Common myeloid progenitor, CD34-positive (primary cell): ENCODE results near the gene NUDT13.

Experiments used
- CTCF ChIA-PET: fragments of 350-600 bp; sonication (Branson Sonifier 250); formaldehyde crosslinking; loops from one replicate; lab custom pipeline; 2021; ENCODE audit warnings: antibody characterized with exemption; lab: Charles Lee
- POLR2A ChIA-PET: fragments of 350-600 bp; sonication (Branson Sonifier 250); formaldehyde crosslinking; loops from one replicate; lab custom pipeline; 2021; ENCODE audit warnings: antibody characterized with exemption; lab: Charles Lee
- DNase-seq, 3 donors: peaks; one replicate each; pipeline versions ENCODE4 v3.0.0 to v3.0.0-alpha.2; 2013
- H3K27ac ChIP-seq, 2 experiments: 1 replicate in 1 of 2; 2 replicates in 1 of 2; pipeline ENCODE4 v1.7.0; 2013; ENCODE audit warnings: inconsistent platforms in 2 of 2, low read length in 2 of 2, mild to moderate bottlenecking in 2 of 2, low read depth in 1 of 2, moderate library complexity in 1 of 2; ENCODE audit not compliant: severe bottlenecking in 2 of 2, insufficient read depth in 1 of 2, poor library complexity in 1 of 2
- H3K27me3 ChIP-seq, 5 experiments: replicated peaks in 2 of 5; 1 replicate in 3 of 5; 2 replicates in 2 of 5; pipeline versions ENCODE4 v1.6.1 to v1.7.0; 2013; ENCODE audit warnings: low read length in 4 of 5, mild to moderate bottlenecking in 2 of 5, moderate library complexity in 2 of 5, inconsistent platforms in 1 of 5; ENCODE audit not compliant: insufficient read depth in 5 of 5, control insufficient read depth in 4 of 5
- H3K36me3 ChIP-seq, 4 experiments: 1 replicate in 2 of 4; 2 replicates in 2 of 4; pipeline versions ENCODE4 v1.6.1 to v1.7.0; 2013; ENCODE audit warnings: low read length in 3 of 4, control low read depth in 1 of 4, mild to moderate bottlenecking in 1 of 4; ENCODE audit not compliant: control insufficient read depth in 4 of 4, insufficient read depth in 4 of 4
- H3K4me1 ChIP-seq, 4 experiments: 1 replicate in 3 of 4; 2 replicates in 1 of 4; pipeline versions ENCODE4 v1.6.1 to v1.7.1; 2013; ENCODE audit warnings: low read length in 3 of 4, mild to moderate bottlenecking in 3 of 4, control low read depth in 1 of 4, inconsistent platforms in 1 of 4, moderate library complexity in 1 of 4; ENCODE audit not compliant: control insufficient read depth in 4 of 4, insufficient read depth in 4 of 4; ENCODE audit errors: control extremely low read depth in 1 of 4
- H3K4me3 ChIP-seq, 7 experiments: 1 replicate in 4 of 7; 2 replicates in 3 of 7; pipeline versions ENCODE4 v1.5.1 to v1.7.0; 2013; ENCODE audit warnings: mild to moderate bottlenecking in 7 of 7, low read length in 6 of 7, moderate library complexity in 6 of 7, inconsistent platforms in 2 of 7, low read depth in 2 of 7, control low read depth in 1 of 7; ENCODE audit not compliant: insufficient read depth in 4 of 7, control insufficient read depth in 1 of 7; ENCODE audit errors: extremely low read depth in 1 of 7
- H3K9me3 ChIP-seq, 5 experiments: 1 replicate in 4 of 5; 2 replicates in 1 of 5; pipeline versions ENCODE4 v1.6.1 to v1.7.1; 2013; ENCODE audit warnings: low read length in 4 of 5, mild to moderate bottlenecking in 2 of 5, inconsistent platforms in 1 of 5, low read depth in 1 of 5, moderate library complexity in 1 of 5; ENCODE audit not compliant: control insufficient read depth in 4 of 5, insufficient read depth in 2 of 5; ENCODE audit errors: control extremely low read depth in 1 of 5
- WGBS: methylation state at CpG from one replicate; pipeline ENCODE4 v1.1.5; 2013; ENCODE audit not compliant: insufficient coverage; 5-methylcytosine and 5-hydroxymethylcytosine counted together

Gene NUDT13

DNA sequence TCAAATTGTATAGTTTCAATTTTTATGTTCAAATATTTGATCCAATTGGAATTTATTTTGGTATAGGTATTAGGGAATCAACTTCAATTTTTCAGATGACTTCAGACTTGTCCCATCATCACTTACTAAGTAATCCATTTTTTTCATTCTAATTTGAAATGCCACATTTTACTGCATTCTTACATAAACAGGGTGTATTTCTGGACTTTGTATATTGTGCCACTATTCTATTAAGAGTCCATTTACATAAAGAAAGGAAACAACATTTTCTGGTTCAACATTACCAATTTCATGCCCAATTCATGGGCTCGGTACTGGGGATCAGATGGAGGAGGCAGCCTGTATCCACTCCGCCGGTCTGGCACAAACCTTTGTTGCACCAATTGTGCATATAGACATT lies 41.8 kb downstream of the NUDT13 start:
- WGBS = 100% methylated on average over 2 of the region's 3 CpGs
- no peak overlapping the region for H3K4me3 ChIP-seq
- no peaks in the 10 kb centered on the region for H3K9me3 ChIP-seq
- no peaks in the 10 kb centered on the region for H3K4me1 ChIP-seq
- peaks cover 20 to 61% (median 39%) of the 10 kb centered on the region in 4 experiments for H3K36me3 ChIP-seq
- H3K27me3 ChIP-seq = no peaks in the 10 kb centered on the region
- ChIA-PET CTCF (interaction anchor here (1.3 to 1.5 kb wide), 2 partner anchors 9 to 11 kb away, joined by 4 read pairs; no protein-coding TSS in a partner anchor), POLR2A (interaction anchor here (1.1 kb wide), 1 partner anchor 20 kb away, joined by 6 read pairs; no protein-coding TSS in a partner anchor)
- DNase-seq = no peak
- H3K27ac ChIP-seq = no peak overlapping the region

DNA sequence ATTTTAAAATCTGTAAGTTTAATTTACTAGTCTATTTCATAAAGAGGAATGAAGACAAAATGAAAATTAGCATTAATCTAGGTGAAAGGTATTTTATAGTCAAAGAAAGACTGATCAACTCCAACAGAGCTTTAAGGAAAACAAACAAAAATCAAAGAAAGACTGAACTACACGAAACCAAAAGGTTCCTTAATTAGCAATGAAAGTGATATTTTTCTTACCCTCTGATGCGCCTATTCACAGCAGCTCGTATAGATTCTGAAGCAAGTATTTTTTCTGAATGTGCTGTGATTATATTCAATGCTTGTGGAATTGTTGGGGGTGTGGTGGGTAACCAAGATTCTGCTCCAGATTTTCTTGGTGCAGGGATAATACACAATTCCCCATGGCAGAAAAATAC lies 45.8 kb downstream of the NUDT13 start:
- Histone ChIP-seq H3K36me3 (peaks cover 19 to 50% (median 27%) of the 10 kb centered on the region in 4 experiments), H3K27ac (no peak overlapping the region), H3K4me1 (no peaks in the 10 kb centered on the region), H3K9me3 (no peaks in the 10 kb centered on the region), H3K4me3 (no peak overlapping the region), H3K27me3 (no peaks in the 10 kb centered on the region)
- DNase-seq = no peak
- ChIA-PET POLR2A (interaction anchor here (0.6 to 1.2 kb wide), 3 partner anchors 13 to 61 kb away, joined by 4 to 6 read pairs (median 5); no protein-coding TSS in a partner anchor), CTCF (interaction anchor here (0.6 to 4.1 kb wide), 3 partner anchors 60 to 224 kb away, joined by 3 to 19 read pairs (median 3); partner anchors contain the start of gene P4HA1)
- 100% methylated on average over 3 of the region's 3 CpGs for WGBS

DNA sequence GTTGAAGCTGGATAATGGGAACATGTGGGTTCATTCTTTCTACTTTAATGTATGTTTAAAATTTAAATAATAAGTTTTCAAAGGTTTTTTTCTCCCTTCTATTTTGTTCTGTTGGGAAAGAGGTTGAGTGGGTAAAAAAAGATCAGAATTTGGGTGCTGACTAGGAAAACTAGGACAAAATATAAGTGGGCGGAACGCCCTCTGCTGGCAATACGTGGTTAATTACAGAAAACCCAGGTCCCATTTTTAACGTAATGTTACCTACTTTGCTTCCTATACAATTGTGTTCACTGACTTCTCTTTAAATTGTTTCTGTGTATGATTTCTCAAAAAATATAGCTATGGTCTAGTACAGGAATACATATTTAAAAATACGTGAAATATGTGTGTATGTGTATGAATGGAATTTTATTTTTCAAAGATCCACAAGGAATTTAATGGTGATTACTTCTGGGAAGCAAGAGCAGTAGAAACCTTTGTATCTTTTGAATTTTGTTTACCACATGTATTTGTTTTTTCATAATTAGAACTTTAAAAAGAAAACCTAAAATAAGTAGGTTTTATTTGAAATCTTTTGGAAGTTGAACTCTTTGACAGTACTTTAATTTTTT lies 48.9 kb downstream of the NUDT13 start:
- Histone ChIP-seq H3K27me3 (no peaks in the 10 kb centered on the region), H3K4me1 (no peaks in the 10 kb centered on the region), H3K9me3 (no peaks in the 10 kb centered on the region), H3K4me3 (no peak overlapping the region), H3K27ac (peak overlapping the region in 1 of 2 experiments; percentile 32), H3K36me3 (peaks cover 18 to 48% (median 31%) of the 10 kb centered on the region in 4 experiments)
- POLR2A ChIA-PET = no interaction called here
- no CpG with 5 or more reads among the region's 5 CpGs for WGBS
- peak; percentile 60 to 72 (median 60) for DNase-seq
- CTCF ChIA-PET = interaction anchor here (0.7 to 4.1 kb wide), 10 partner anchors 11 to 93 kb away, joined by 3 to 23 read pairs (median 4); partner anchors contain the start of genes ECD, FAM149B1, MRPS16 and P4HA1

DNA sequence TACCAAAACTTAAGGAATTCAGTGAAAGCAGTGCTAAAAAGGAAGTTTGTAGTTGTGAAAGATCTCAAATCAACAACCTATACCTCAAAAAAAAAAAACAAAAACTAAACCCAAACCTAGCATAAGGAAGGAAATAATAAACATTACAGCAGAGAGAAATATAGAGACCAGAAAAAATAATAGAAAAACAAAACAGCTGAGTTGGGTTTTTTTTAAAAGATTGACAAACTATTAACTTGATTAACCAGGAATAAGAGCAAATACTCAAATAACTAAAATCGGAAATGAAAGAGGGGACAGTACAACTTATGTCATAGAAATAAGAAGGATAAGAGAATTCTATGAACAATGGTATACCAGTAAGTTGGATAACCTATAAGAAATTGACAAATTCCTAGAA lies 50.8 kb downstream of the NUDT13 start:
- H3K36me3 ChIP-seq = peaks cover 14 to 42% (median 25%) of the 10 kb centered on the region in 4 experiments
- ChIA-PET CTCF (interaction anchor here (1.0 to 3.6 kb wide), 3 partner anchors 9 to 16 kb away, joined by 3 to 23 read pairs (median 4); partner anchors contain the start of genes ECD and FAM149B1), POLR2A (no interaction called here)
- no peaks in the 10 kb centered on the region for H3K9me3 ChIP-seq
- no peaks in the 10 kb centered on the region for H3K27me3 ChIP-seq
- no CpG with 5 or more reads among the region's 1 CpG for WGBS
- H3K27ac ChIP-seq = no peak overlapping the region
- H3K4me3 ChIP-seq = no peak overlapping the region
- DNase-seq = no peak
- peaks cover 0 to 3% (median 0%) of the 10 kb centered on the region in 4 experiments for H3K4me1 ChIP-seq

DNA sequence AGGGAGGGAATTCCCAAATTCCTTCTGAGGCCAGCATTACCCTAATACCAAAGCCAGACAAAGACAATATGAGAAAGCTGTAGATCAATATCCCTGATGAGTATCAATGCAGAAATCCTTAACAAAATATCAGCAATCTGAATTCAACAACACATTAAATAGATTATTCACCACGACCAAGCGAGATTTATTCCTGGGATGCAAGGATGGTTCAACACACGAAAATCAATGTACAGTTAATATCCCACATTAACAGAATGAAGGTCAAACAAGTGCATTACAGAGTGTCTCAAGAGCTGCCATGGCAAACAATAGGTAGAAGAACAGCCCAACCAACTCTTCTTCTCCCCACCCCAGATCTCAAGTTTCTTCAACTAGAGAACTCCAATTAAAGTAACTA lies 51.4 kb downstream of the NUDT13 start:
- Histone ChIP-seq H3K36me3 (peaks cover 10 to 37% (median 20%) of the 10 kb centered on the region in 4 experiments), H3K27ac (no peak overlapping the region), H3K27me3 (no peaks in the 10 kb centered on the region), H3K9me3 (no peaks in the 10 kb centered on the region), H3K4me3 (no peak overlapping the region), H3K4me1 (peaks cover 0 to 5% (median under 1%) of the 10 kb centered on the region in 4 experiments)
- no peak for DNase-seq
- CTCF ChIA-PET = interaction anchor here (1.0 to 1.4 kb wide), 3 partner anchors 10 to 29 kb away, joined by 3 to 4 read pairs (median 3); no protein-coding TSS in a partner anchor
- WGBS = 100% methylated on average over 2 of the region's 3 CpGs
- POLR2A ChIA-PET = no interaction called here

DNA sequence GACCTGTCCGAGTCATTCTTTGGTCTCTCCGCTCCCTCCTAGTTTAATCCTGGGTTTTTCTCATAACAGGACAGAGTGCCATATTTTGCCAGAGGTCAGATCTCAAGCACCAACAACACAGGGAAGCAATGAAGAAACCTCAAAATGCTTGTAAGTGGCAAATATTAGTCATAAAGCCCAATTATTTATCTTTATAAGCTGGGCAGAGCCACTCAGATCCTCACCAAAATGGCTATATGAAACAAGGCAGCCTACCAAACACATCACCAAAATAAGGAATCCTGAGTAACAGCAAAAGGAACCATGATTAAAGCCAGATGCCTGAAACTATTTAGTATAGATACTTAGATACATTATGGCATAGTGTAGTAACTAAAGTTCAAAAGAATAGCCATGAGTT lies 52.8 kb downstream of the NUDT13 start:
- 95% methylated on average over 2 of the region's 2 CpGs for WGBS
- Histone ChIP-seq H3K36me3 (peaks cover 3 to 36% (median 19%) of the 10 kb centered on the region in 4 experiments), H3K4me3 (no peak overlapping the region), H3K9me3 (no peaks in the 10 kb centered on the region), H3K4me1 (peaks cover 2 to 14% (median 8%) of the 10 kb centered on the region in 4 experiments), H3K27ac (peak overlapping the region in 1 of 2 experiments; percentile 30), H3K27me3 (no peaks in the 10 kb centered on the region)
- no peak for DNase-seq
- CTCF ChIA-PET = interaction anchor here (1.3 kb wide), 1 partner anchor 11 kb away, joined by 4 read pairs; no protein-coding TSS in a partner anchor
- POLR2A ChIA-PET = interaction anchor here (0.6 kb wide), 1 partner anchor 176 kb away, joined by 4 read pairs; no protein-coding TSS in a partner anchor
